AG04449 (cell line): ENCODE data around the gene NDUFB7.

ENCODE experiments used
- CTCF ChIA-PET: fragments of 350-600 bp; formaldehyde crosslinking; extraction: SDS; loops from one replicate; lab custom pipeline; 2021; ENCODE audit warnings: antibody characterized with exemption; lab: Yijun Ruan, JAX
- POLR2A ChIA-PET: fragments of 400-600, 350-600 bp; formaldehyde crosslinking; extraction: SDS; loops from one replicate; lab custom pipeline; 2020; ENCODE audit warnings: antibody characterized with exemption, inconsistent platforms; lab: Yijun Ruan, JAX
- DNase-seq: peaks from one replicate; pipeline ENCODE4 v3.0.0-alpha.2; 2010; ENCODE audit warnings: low read depth, low spot score
- H3K4me3 ChIP-seq: 2 replicates; pipeline ENCODE4 v1.5.1; 2011; ENCODE audit warnings: low read depth, mild to moderate bottlenecking, control low read depth, low read length
- CTCF ChIP-seq: IDR thresholded peaks from one replicate; pipeline ENCODE4 v1.5.1; 2011; ENCODE audit warnings: mild to moderate bottlenecking, moderate library complexity, low read length, control low read depth, inconsistent platforms; ENCODE audit not compliant: insufficient read depth; ENCODE audit errors: missing control alignments

The NDUFB7 gene

GRCh38 chr19:14560776-14561108 is 11.1 kb downstream of the NDUFB7 start:
- no peak overlapping the region for H3K4me3 ChIP-seq
- CTCF ChIA-PET = interaction anchor here (1.3 to 2.3 kb wide), 2 partner anchors 10 to 12 kb away, joined by 4 to 14 read pairs; partner anchors contain the start of gene NDUFB7
- DNase-seq = no peak
- POLR2A ChIA-PET = no interaction called here
- no peak for TF ChIP-seq CTCF

- no peak overlapping the region for H3K4me3 ChIP-seq
- ChIA-PET POLR2A (no interaction called here), CTCF (interaction anchor here (1.3 to 2.3 kb wide), 2 partner anchors 10 to 13 kb away, joined by 4 to 14 read pairs; partner anchors contain the start of gene NDUFB7)
- no peak for DNase-seq
- TF ChIP-seq CTCF = no peak
Measured at GRCh38 chr19:14559916-14560775, 11.7 kb downstream of the NDUFB7 start.

GRCh38 chr19:14558370-14559066 is 13.3 kb downstream of the NDUFB7 start:
- ChIA-PET CTCF (interaction anchor here (2.3 to 4.9 kb wide), 5 partner anchors 12 to 27 kb away, joined by 14 to 95 read pairs (median 37); partner anchors contain the start of genes NDUFB7 and TECR), POLR2A (no interaction called here)
- DNase-seq = no peak
- no peak for TF ChIP-seq CTCF
- H3K4me3 ChIP-seq = no peak overlapping the region

- no peak for DNase-seq
- ChIA-PET CTCF (interaction anchor here (0.9 to 4.9 kb wide), 21 partner anchors 11 to 677 kb away, joined by 3 to 95 read pairs (median 4); partner anchors contain the start of genes DNAJB1, GIPC1, NDUFB7 and TECR), POLR2A (interaction anchor here (0.9 kb wide), 1 partner anchor 38 kb away, joined by 3 read pairs; the partner anchor contains the start of gene DNAJB1)
- TF ChIP-seq CTCF = peak; percentile 100
- peak overlapping the region; percentile 34 for H3K4me3 ChIP-seq
Measured at GRCh38 chr19:14556662-14557188, 15.1 kb downstream of the NDUFB7 start.

- TF ChIP-seq CTCF = no peak
- DNase-seq = no peak
- POLR2A ChIA-PET = interaction anchor here (0.9 kb wide), 1 partner anchor 38 kb away, joined by 3 read pairs; the partner anchor contains the start of gene DNAJB1
- H3K4me3 ChIP-seq = no peak overlapping the region; the same call in 1 of the 2 replicates
- CTCF ChIA-PET = interaction anchor here (0.9 to 4.9 kb wide), 20 partner anchors 10 to 677 kb away, joined by 3 to 95 read pairs (median 5); partner anchors contain the start of genes DNAJB1, GIPC1, NDUFB7 and TECR
Measured at GRCh38 chr19:14555918-14556661, 15.8 kb downstream of the NDUFB7 start.
